WTC11 (cell line): ENCODE data around the gene COL5A2. TPM values are rescaled to one million over a fixed set of nuclear protein-coding genes. Genes with fewer than 3 reads are reported as not detected.

ENCODE experiments used
- ATAC-seq: fragments of 200-7000 bp; cut with Tn5 transposase; 2 replicates; pipeline ENCODE4 v1.10.0; 2021; ENCODE audit warnings: mild to moderate bottlenecking, moderate library complexity
- CTCF ChIA-PET: fragments of 300-600 bp; sonication (Branson Sonifier 250); formaldehyde crosslinking; loops from one replicate; lab custom pipeline; 2021; ENCODE audit warnings: antibody characterized with exemption; lab: Charles Lee
- POLR2A ChIA-PET: fragments of 350-600 bp; sonication (Branson Sonifier 250); formaldehyde crosslinking; loops from one replicate; lab custom pipeline; 2021; ENCODE audit warnings: antibody characterized with exemption; lab: Charles Lee
- DNase-seq: peaks from one replicate; pipeline ENCODE4 v3.0.0; 2021; ENCODE audit warnings: low spot score
- H3K27ac Mint-ChIP-seq: 2 replicates; pipeline ENCODE4 v1.8.0; 2021; ENCODE audit warnings: mixed read lengths
- H3K27me3 Mint-ChIP-seq: 2 replicates; pipeline ENCODE4 v1.8.0; 2021; ENCODE audit warnings: low read depth, mild to moderate bottlenecking, moderate library complexity, mixed read lengths
- H3K36me3 Mint-ChIP-seq: 2 replicates; pipeline ENCODE4 v1.8.0; 2021; ENCODE audit warnings: mixed read lengths
- H3K4me1 Mint-ChIP-seq: 2 replicates; pipeline ENCODE4 v1.8.0; 2022; ENCODE audit warnings: mixed read lengths
- H3K4me3 Mint-ChIP-seq: 2 replicates; pipeline ENCODE4 v1.8.0; 2021; ENCODE audit warnings: mild to moderate bottlenecking, moderate library complexity, mixed read lengths
- H3K9me3 Mint-ChIP-seq: 2 replicates; pipeline ENCODE4 v1.8.0; 2021; ENCODE audit warnings: mixed read lengths
- ATF1 ChIP-seq: sonication (generic); formaldehyde crosslinking; IDR thresholded peaks from 2 replicates; pipeline ENCODE4 v1.8.1; 2023; ENCODE audit warnings: mild to moderate bottlenecking, moderate library complexity, missing genetic modification reagents
- ELF4 ChIP-seq: sonication (generic); formaldehyde crosslinking; IDR thresholded peaks from 2 replicates; pipeline ENCODE4 v1.8.1; 2022; ENCODE audit warnings: low read depth, mild to moderate bottlenecking, moderate library complexity, missing genetic modification reagents
- EMX1 ChIP-seq: fragments of 250-450 bp; sonication (Bioruptor Pico); IDR thresholded peaks from 2 replicates; pipeline ENCODE4 v1.8.0; 2021; ENCODE audit warnings: mild to moderate bottlenecking
- ETV6 ChIP-seq: sonication (generic); formaldehyde crosslinking; IDR thresholded peaks from 2 replicates; pipeline ENCODE4 v1.8.1; 2022; ENCODE audit warnings: mild to moderate bottlenecking, missing genetic modification reagents
- GABPB1 ChIP-seq: sonication (generic); formaldehyde crosslinking; IDR thresholded peaks from 2 replicates; pipeline ENCODE4 v1.8.1; 2023; ENCODE audit warnings: mild to moderate bottlenecking, missing genetic modification reagents
- GRHL2 ChIP-seq: fragments of 250-450 bp; sonication (Bioruptor Pico); IDR thresholded peaks from 2 replicates; pipeline ENCODE4 v1.8.0; 2022; ENCODE audit warnings: mild to moderate bottlenecking, moderate library complexity; ENCODE audit not compliant: insufficient replicate concordance, severe bottlenecking
- GTF2I ChIP-seq: fragments of 250-450 bp; sonication (Bioruptor Pico); conservative IDR thresholded peaks from 2 replicates; pipeline ENCODE4 v1.4.0; 2021; ENCODE audit warnings: mild to moderate bottlenecking
- HMGA2 ChIP-seq: fragments of 250-450 bp; sonication (Bioruptor Pico); IDR thresholded peaks from 2 replicates; pipeline ENCODE4 v1.4.0; 2021; ENCODE audit warnings: mild to moderate bottlenecking, moderate library complexity
- MYBL2 ChIP-seq: sonication (generic); formaldehyde crosslinking; IDR thresholded peaks from 2 replicates; pipeline ENCODE4 v1.8.1; 2023; ENCODE audit warnings: mild to moderate bottlenecking, moderate library complexity, missing genetic modification reagents
- SP1 ChIP-seq: sonication (generic); formaldehyde crosslinking; conservative IDR thresholded peaks from 2 replicates; pipeline ENCODE4 v1.8.1; 2022; ENCODE audit warnings: missing genetic modification reagents
- TCF7 ChIP-seq: sonication (generic); formaldehyde crosslinking; IDR thresholded peaks from 2 replicates; pipeline ENCODE4 v1.8.0; 2022; ENCODE audit warnings: mild to moderate bottlenecking, low read depth, missing genetic modification reagents, moderate library complexity
- ZBTB21 ChIP-seq: sonication (generic); formaldehyde crosslinking; IDR thresholded peaks from 2 replicates; pipeline ENCODE4 v1.8.1; 2023; ENCODE audit warnings: mild to moderate bottlenecking, missing genetic modification reagents, borderline replicate concordance
- ZNF416 ChIP-seq: fragments of 250-450 bp; sonication (Bioruptor Pico); IDR thresholded peaks from 2 replicates; pipeline ENCODE4 v1.9.0; 2021; ENCODE audit warnings: mild to moderate bottlenecking, inconsistent platforms
- total RNA-seq: library from RNA; stranded (reverse); gene quantifications from 3 replicates; pipeline ENCODE4 v1.2.3, GENCODE V29; 2021
- TF ChIP-seq, protein P1 (sequence below): fragments of 250-450 bp; sonication (Bioruptor Pico); IDR thresholded peaks from 2 replicates; pipeline ENCODE4 v1.9.0; 2021; ENCODE audit warnings: moderate library complexity, mild to moderate bottlenecking, inconsistent platforms, borderline replicate concordance
- TF ChIP-seq, protein P2 (sequence below): fragments of 250-450 bp; sonication (Bioruptor Pico); IDR thresholded peaks from 2 replicates; pipeline ENCODE4 v2.1.2; 2022; ENCODE audit warnings: mild to moderate bottlenecking, moderate library complexity
- TF ChIP-seq, protein P3 (sequence below): fragments of 250-450 bp; sonication (Bioruptor Pico); IDR thresholded peaks from 2 replicates; pipeline ENCODE4 v1.9.0; 2021; ENCODE audit warnings: mild to moderate bottlenecking
- TF ChIP-seq, protein P4 (sequence below): sonication (generic); formaldehyde crosslinking; conservative IDR thresholded peaks from 2 replicates; pipeline ENCODE4 v1.8.1; 2023; ENCODE audit warnings: mild to moderate bottlenecking, low read depth, missing genetic modification reagents, moderate library complexity
- TF ChIP-seq, protein P5 (sequence below): sonication (generic); formaldehyde crosslinking; IDR thresholded peaks from 2 replicates; pipeline ENCODE4 v1.8.0; 2022; ENCODE audit warnings: mild to moderate bottlenecking, missing genetic modification reagents

Gene COL5A2
- total RNA-seq, 1 experiment from 2014 or later = 16.0 TPM

DNA sequence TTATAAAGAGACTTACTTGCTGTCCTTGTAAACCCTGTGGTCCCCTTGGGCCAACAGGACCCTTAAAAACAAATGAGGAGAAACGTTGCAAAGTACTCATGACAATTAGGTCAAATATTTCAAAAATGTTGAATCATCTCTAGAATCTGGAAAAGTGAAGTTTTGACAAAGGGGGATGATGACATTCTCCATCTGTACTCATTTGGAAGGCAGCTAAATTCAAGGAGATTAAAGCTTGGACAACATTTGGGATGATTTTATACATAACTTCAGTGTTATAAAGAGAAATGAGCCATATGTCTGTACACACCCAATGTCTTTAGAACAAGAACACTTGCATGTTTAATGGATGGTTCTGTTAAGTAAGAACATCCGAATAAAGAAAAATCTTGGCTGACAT, 92.9 kb downstream of the COL5A2 start:
- Mint-ChIP-seq H3K27ac (no peak overlapping the region), H3K9me3 (no peaks in the 10 kb centered on the region), H3K4me3 (no peak overlapping the region), H3K4me1 (peaks cover 13% of the 10 kb centered on the region)
- DNase-seq (no peak), ATAC-seq (no peak)
- TF ChIP-seq, protein P1, sequence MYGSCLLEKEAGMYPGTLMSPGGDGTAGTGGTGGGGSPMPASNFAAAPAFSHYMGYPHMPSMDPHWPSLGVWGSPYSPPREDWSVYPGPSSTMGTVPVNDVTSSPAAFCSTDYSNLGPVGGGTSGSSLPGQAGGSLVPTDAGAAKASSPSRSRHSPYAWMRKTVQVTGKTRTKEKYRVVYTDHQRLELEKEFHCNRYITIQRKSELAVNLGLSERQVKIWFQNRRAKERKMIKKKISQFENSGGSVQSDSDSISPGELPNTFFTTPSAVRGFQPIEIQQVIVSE (CRISPR knock-in tag) = no peak
- TF ChIP-seq TCF7 (CRISPR knock-in tag) (no peak), ETV6 (CRISPR knock-in tag) (no peak), GTF2I (CRISPR knock-in tag) (no peak), EMX1 (CRISPR knock-in tag) (no peak), ATF1 (CRISPR knock-in tag) (no peak), ZNF416 (no peak), HMGA2 (CRISPR knock-in tag) (no peak)
- TF ChIP-seq, protein P2, sequence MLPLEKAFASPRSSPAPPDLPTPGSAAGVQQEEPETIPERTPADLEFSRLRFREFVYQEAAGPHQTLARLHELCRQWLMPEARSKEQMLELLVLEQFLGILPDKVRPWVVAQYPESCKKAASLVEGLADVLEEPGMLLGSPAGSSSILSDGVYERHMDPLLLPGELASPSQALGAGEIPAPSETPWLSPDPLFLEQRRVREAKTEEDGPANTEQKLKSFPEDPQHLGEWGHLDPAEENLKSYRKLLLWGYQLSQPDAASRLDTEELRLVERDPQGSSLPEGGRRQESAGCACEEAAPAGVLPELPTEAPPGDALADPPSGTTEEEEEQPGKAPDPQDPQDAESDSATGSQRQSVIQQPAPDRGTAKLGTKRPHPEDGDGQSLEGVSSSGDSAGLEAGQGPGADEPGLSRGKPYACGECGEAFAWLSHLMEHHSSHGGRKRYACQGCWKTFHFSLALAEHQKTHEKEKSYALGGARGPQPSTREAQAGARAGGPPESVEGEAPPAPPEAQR (CRISPR knock-in tag) = no peak
- TF ChIP-seq, protein P3, sequence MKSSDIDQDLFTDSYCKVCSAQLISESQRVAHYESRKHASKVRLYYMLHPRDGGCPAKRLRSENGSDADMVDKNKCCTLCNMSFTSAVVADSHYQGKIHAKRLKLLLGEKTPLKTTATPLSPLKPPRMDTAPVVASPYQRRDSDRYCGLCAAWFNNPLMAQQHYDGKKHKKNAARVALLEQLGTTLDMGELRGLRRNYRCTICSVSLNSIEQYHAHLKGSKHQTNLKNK (CRISPR knock-in tag) = no peak
- TF ChIP-seq, protein P4, sequence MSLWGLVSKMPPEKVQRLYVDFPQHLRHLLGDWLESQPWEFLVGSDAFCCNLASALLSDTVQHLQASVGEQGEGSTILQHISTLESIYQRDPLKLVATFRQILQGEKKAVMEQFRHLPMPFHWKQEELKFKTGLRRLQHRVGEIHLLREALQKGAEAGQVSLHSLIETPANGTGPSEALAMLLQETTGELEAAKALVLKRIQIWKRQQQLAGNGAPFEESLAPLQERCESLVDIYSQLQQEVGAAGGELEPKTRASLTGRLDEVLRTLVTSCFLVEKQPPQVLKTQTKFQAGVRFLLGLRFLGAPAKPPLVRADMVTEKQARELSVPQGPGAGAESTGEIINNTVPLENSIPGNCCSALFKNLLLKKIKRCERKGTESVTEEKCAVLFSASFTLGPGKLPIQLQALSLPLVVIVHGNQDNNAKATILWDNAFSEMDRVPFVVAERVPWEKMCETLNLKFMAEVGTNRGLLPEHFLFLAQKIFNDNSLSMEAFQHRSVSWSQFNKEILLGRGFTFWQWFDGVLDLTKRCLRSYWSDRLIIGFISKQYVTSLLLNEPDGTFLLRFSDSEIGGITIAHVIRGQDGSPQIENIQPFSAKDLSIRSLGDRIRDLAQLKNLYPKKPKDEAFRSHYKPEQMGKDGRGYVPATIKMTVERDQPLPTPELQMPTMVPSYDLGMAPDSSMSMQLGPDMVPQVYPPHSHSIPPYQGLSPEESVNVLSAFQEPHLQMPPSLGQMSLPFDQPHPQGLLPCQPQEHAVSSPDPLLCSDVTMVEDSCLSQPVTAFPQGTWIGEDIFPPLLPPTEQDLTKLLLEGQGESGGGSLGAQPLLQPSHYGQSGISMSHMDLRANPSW = no peak
- TF ChIP-seq, all 79 proteins: peak for 0
- Mint-ChIP-seq H3K36me3 (no peaks in the 10 kb centered on the region), H3K27me3 (no peaks in the 10 kb centered on the region)
- CTCF ChIA-PET = interaction anchor here (0.6 kb wide), 1 partner anchor 207 kb away, joined by 5 read pairs; no protein-coding TSS in a partner anchor
- POLR2A ChIA-PET = no interaction called here

DNA sequence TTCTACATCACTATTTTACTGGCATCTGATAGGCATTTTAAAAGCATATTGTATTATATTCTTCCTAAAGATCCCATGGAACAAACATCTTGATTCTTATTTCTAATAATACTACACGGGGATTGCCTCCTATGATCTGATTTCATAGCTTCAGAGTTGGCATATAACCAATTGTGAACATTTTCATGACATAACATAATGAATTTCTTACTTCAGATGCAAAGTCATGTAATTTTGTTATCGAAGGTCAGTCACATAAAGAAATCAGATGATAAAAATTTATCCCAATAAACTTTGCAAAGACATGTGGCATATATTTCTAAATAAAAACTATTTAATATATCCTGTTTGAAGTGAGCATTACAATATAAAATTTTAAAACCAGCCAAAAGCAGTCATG, 93.3 kb downstream of the COL5A2 start:
- H3K4me3 Mint-ChIP-seq = no peak overlapping the region
- no peak for TF ChIP-seq ZBTB21 (CRISPR knock-in tag)
- TF ChIP-seq TCF7 (CRISPR knock-in tag) = no peak
- TF ChIP-seq GABPB1 (CRISPR knock-in tag) = no peak
- TF ChIP-seq MYBL2 (CRISPR knock-in tag) = no peak
- no peak for TF ChIP-seq GRHL2 (CRISPR knock-in tag)
- TF ChIP-seq, protein P5, sequence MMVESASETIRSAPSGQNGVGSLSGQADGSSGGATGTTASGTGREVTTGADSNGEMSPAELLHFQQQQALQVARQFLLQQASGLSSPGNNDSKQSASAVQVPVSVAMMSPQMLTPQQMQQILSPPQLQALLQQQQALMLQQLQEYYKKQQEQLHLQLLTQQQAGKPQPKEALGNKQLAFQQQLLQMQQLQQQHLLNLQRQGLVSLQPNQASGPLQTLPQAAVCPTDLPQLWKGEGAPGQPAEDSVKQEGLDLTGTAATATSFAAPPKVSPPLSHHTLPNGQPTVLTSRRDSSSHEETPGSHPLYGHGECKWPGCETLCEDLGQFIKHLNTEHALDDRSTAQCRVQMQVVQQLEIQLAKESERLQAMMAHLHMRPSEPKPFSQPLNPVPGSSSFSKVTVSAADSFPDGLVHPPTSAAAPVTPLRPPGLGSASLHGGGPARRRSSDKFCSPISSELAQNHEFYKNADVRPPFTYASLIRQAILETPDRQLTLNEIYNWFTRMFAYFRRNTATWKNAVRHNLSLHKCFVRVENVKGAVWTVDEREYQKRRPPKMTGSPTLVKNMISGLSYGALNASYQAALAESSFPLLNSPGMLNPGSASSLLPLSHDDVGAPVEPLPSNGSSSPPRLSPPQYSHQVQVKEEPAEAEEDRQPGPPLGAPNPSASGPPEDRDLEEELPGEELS (CRISPR knock-in tag) = no peak
- TF ChIP-seq ELF4 (CRISPR knock-in tag) = no peak
- TF ChIP-seq SP1 = no peak

More for the DNA sequence above, 93.3 kb downstream of the COL5A2 start:
- ChIA-PET CTCF (no interaction called here), POLR2A (no interaction called here)
- no peaks in the 10 kb centered on the region for H3K36me3 Mint-ChIP-seq
- H3K9me3 Mint-ChIP-seq = no peaks in the 10 kb centered on the region
- H3K4me1 Mint-ChIP-seq = peaks cover 13% of the 10 kb centered on the region
- ATAC-seq (no peak), DNase-seq (no peak)
- no peaks in the 10 kb centered on the region for H3K27me3 Mint-ChIP-seq
- no peak overlapping the region for H3K27ac Mint-ChIP-seq
